Esophagus squamous epithelium (tissue), 5 donors: ENCODE measurements around the gene SLBP. TPM values are rescaled to one million over a fixed set of nuclear protein-coding genes. Genes with fewer than 3 reads are reported as not detected.

Source experiments
- DNase-seq: peaks from one replicate; lab custom pipeline; 2025; lab: John Stamatoyannopoulos, UW
- H3K27ac ChIP-seq, 4 donors: fragments of 200-600 bp; sonication (generic); one replicate each; pipeline ENCODE4 v1.5.1; 2016 to 2019; ENCODE audit warnings: mild to moderate bottlenecking in 1 of 4
- H3K27me3 ChIP-seq, 4 donors: fragments of 200-600 bp; sonication (generic); 1 replicate in 3 of 4; 2 replicates in 1 of 4; pipeline versions ENCODE4 v1.5.1 to v1.6.0; 2017 to 2021; ENCODE audit warnings: antibody characterized with exemption in 1 of 4
- H3K36me3 ChIP-seq, 3 donors: fragments of 200-600 bp; sonication (generic); one replicate each; pipeline ENCODE4 v1.5.1; 2016 to 2019
- H3K4me1 ChIP-seq, 3 donors: fragments of 200-600 bp; sonication (generic); one replicate each; pipeline ENCODE4 v1.5.1; 2017 to 2019
- H3K4me3 ChIP-seq, 4 donors: fragments of 200-600 bp; sonication (generic); 1 replicate in 3 of 4; 2 replicates in 1 of 4; pipeline ENCODE4 v1.5.1; 2016 to 2019; ENCODE audit warnings: mild to moderate bottlenecking in 2 of 4, moderate library complexity in 1 of 4
- H3K9me3 ChIP-seq, 3 donors: fragments of 200-600 bp; sonication (generic); one replicate each; pipeline ENCODE4 v1.5.1; 2016 to 2019
- CTCF ChIP-seq, 6 experiments: fragments of 450-650 bp in 4 of 6; fragments of 200-600 bp in 2 of 6; sonication (generic) in 2 of 6; IDR thresholded peaks; one replicate each; pipeline ENCODE4 v1.5.1; 2016 to 2019; ENCODE audit warnings: antibody characterized with exemption in 6 of 6, mild to moderate bottlenecking in 4 of 6, moderate library complexity in 4 of 6
- POLR2A ChIP-seq, 4 donors: fragments of 450-650 bp; IDR thresholded peaks; one replicate each; pipeline ENCODE4 v1.6.1; 2017; ENCODE audit warnings: antibody characterized with exemption in 4 of 4, mild to moderate bottlenecking in 4 of 4, moderate library complexity in 3 of 4
- WGBS, 2 donors: methylation state at CpG; one replicate each; pipeline ENCODE4 v1.1.5; 2018; 5-methylcytosine and 5-hydroxymethylcytosine counted together
- intact Hi-C: fragments of 100-400 bp; cut with DNase I; formaldehyde crosslinking; loops from one replicate; pipeline ENCODE4 v1.15.0; 2022
- total RNA-seq, 4 donors: library from RNA; depleted of rRNA; stranded (reverse); fragments of >200 nt; gene quantifications; one replicate each; pipeline ENCODE4 v1.1.0, GENCODE V29; 2016
- donor health status: DM: yes; HTN: yes; CAD: no.

Gene SLBP
- total RNA-seq, 4 donors from 2014 or later = 32.4 to 60.1 (median 48.6) TPM

GRCh38 chr4:1737666-1738065 is 25.5 kb upstream of the SLBP start:
- H3K9me3 ChIP-seq = peaks cover 0 to 30% (median 24%) of the 10 kb centered on the region in 3 donors
- 91 to 100% methylated on average over 5 to 7 of the region's 15 CpGs for WGBS, 2 donors
- H3K4me3 ChIP-seq = no peak overlapping the region
- no peak for TF ChIP-seq POLR2A (IDR thresholded peaks at IDR 0.05)
- TF ChIP-seq CTCF (IDR thresholded peaks at IDR 0.05) = no peak
- intact Hi-C loops = no loop called here
- H3K27me3 ChIP-seq = no peaks in the 10 kb centered on the region
- no peak for DNase-seq
- no peak overlapping the region for H3K27ac ChIP-seq
- H3K36me3 ChIP-seq = peaks cover 17 to 96% (median 34%) of the 10 kb centered on the region in 3 donors
- no peaks in the 10 kb centered on the region for H3K4me1 ChIP-seq

DNA sequence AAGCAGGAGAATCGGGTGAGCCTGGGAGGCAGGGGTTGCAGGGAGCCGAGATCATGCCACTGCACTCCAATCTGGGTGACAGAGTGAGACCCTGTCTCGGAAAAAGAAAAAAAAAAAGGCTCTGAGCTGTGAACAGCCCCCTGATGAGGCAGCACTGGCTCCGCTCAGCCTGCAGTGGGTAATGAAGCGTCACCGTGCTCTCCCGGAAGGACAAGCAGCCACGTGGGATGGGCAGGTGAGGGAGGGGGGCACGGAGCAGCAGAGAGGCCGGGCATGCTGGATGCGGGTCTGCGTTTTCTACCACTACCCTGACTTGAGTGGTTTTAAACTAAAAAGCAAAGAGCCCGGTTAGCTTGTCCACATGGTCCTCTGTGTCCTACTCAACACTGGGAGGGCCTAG is 24.7 kb upstream of the SLBP start:
- Histone ChIP-seq H3K9me3 (peaks cover 0 to 30% (median 24%) of the 10 kb centered on the region in 3 donors), H3K27me3 (no peaks in the 10 kb centered on the region), H3K4me1 (no peaks in the 10 kb centered on the region), H3K4me3 (no peak overlapping the region), H3K27ac (no peak overlapping the region), H3K36me3 (peaks cover 17 to 96% (median 34%) of the 10 kb centered on the region in 3 donors)
- DNase-seq = no peak
- TF ChIP-seq CTCF (IDR thresholded peaks at IDR 0.05) (no peak), POLR2A (IDR thresholded peaks at IDR 0.05) (no peak)
- intact Hi-C loops = no loop called here
- 92% methylated on average over 12 to 13 of the region's 13 CpGs for WGBS, 2 donors

DNA sequence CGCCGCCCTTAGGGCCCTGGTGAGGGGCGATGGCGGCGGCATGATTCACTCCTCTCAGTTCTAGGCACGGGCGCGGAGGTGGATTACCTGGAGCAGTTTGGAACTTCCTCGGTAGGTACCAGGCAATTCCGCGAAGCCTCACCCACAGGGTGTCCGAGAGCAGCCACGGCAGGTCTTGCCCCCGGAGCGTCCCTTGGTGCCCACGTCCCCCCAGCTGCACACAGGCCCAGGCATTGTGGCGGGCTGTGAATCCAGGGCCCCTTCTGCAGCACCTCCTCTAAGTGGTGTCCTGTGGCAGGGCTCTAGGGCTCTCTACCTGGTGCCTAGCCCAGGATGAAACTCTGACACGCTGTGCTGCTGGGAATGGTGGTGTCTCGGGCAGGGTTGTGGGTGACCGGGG is 23.1 kb upstream of the SLBP start:
- no peaks in the 10 kb centered on the region for H3K4me1 ChIP-seq
- H3K4me3 ChIP-seq = no peak overlapping the region
- DNase-seq = no peak
- intact Hi-C loops = no loop called here
- H3K27me3 ChIP-seq = no peaks in the 10 kb centered on the region
- H3K36me3 ChIP-seq = peaks cover 18 to 95% (median 26%) of the 10 kb centered on the region in 3 donors
- WGBS, 2 donors = 93 to 98% methylated on average over 5 to 9 of the region's 20 CpGs
- H3K27ac ChIP-seq = no peak overlapping the region
- H3K9me3 ChIP-seq = peaks cover 0 to 30% (median 24%) of the 10 kb centered on the region in 3 donors
- no peak for TF ChIP-seq POLR2A (IDR thresholded peaks at IDR 0.05)
- no peak for TF ChIP-seq CTCF (IDR thresholded peaks at IDR 0.05)

DNA sequence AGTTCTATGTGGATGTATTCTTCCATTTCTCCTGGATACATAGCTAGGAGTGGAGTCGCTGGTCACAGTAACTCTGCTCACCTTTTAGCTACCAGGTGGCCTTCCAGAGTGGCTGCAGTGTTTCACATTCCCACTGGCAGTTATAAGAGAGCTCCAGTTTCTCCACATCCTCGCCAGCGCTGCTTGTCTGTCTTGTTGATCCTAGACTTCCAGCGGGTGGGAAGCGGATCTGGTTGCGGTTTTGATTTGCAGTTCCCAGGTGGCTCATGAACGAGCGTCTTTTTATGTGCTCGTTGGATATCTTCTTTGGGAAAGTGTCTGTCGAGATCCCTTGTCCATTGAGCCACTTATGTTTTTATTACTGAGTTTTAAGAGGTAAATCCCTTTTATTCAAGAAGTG is 20.8 kb upstream of the SLBP start:
- Histone ChIP-seq H3K9me3 (peaks cover 0 to 14% (median 11%) of the 10 kb centered on the region in 3 donors), H3K4me1 (peaks cover 10 to 22% (median 17%) of the 10 kb centered on the region in 3 donors), H3K4me3 (no peak overlapping the region), H3K27ac (no peak overlapping the region), H3K27me3 (no peaks in the 10 kb centered on the region), H3K36me3 (peaks cover 13 to 84% (median 21%) of the 10 kb centered on the region in 3 donors)
- no peak for DNase-seq
- 95 to 97% methylated on average over 10 of the region's 10 CpGs for WGBS, 2 donors
- TF ChIP-seq CTCF (IDR thresholded peaks at IDR 0.05) (no peak), POLR2A (IDR thresholded peaks at IDR 0.05) (no peak)
- intact Hi-C loops = no loop called here

GRCh38 chr4:1731180-1731579 is 19.1 kb upstream of the SLBP start:
- intact Hi-C loops = no loop called here
- H3K27me3 ChIP-seq = no peaks in the 10 kb centered on the region
- TF ChIP-seq CTCF (IDR thresholded peaks at IDR 0.05) = no peak
- no peak for TF ChIP-seq POLR2A (IDR thresholded peaks at IDR 0.05)
- no peak overlapping the region for H3K27ac ChIP-seq
- no peak overlapping the region for H3K4me3 ChIP-seq
- H3K9me3 ChIP-seq = no peaks in the 10 kb centered on the region
- DNase-seq = no peak
- WGBS, 2 donors = 84 to 89% methylated on average over 3 to 8 of the region's 10 CpGs
- H3K36me3 ChIP-seq = peaks cover 5 to 71% (median 9%) of the 10 kb centered on the region in 3 donors
- peaks cover 24 to 39% (median 32%) of the 10 kb centered on the region in 3 donors for H3K4me1 ChIP-seq
